ENCODE measurements around the gene SEMA4D.

DNA sequence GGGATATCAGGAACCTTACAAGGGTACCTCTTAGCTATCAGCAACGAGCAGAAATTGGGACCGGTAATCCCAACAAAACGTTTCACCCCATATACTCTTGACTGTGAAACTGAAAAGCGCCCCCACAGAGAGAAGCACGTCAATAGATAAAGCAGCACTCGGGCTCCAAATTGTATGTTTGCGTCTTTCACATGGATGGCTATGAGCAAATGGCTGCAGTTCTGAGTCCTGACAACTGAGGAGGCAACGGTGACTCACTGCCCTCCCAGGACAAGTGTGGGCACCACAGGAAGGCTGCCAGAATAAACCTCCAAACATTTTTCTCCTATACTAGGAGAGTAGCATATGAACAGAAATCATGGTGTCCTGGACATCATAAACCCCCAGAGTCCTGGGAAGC is 36.6 kb downstream of the SEMA4D start:
- TF ChIP-seq, protein P1, sequence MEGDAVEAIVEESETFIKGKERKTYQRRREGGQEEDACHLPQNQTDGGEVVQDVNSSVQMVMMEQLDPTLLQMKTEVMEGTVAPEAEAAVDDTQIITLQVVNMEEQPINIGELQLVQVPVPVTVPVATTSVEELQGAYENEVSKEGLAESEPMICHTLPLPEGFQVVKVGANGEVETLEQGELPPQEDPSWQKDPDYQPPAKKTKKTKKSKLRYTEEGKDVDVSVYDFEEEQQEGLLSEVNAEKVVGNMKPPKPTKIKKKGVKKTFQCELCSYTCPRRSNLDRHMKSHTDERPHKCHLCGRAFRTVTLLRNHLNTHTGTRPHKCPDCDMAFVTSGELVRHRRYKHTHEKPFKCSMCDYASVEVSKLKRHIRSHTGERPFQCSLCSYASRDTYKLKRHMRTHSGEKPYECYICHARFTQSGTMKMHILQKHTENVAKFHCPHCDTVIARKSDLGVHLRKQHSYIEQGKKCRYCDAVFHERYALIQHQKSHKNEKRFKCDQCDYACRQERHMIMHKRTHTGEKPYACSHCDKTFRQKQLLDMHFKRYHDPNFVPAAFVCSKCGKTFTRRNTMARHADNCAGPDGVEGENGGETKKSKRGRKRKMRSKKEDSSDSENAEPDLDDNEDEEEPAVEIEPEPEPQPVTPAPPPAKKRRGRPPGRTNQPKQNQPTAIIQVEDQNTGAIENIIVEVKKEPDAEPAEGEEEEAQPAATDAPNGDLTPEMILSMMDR (IDR thresholded peaks at IDR 0.05; ENCODE audit: poor library complexity): no peak
- no peak for TF ChIP-seq EZH2 (IDR thresholded peaks at IDR 0.05; ENCODE audit: borderline replicate concordance)
